ENCODE results near the gene MYO1H. TPM values are rescaled to one million over a fixed set of nuclear protein-coding genes. Genes with fewer than 3 reads are reported as not detected.

Gene MYO1H
- total and polyA plus RNA-seq, 2 of the 13 experiments (the other 11 are each of a cell fraction or from before 2014, with no cell fraction given) = not detected

GRCh38 chr12:109307051-109307450 is 40.6 kb upstream of the MYO1H start (continued):
- TF ChIP-seq SMARCE1 (IDR thresholded peaks at IDR 0.05; ENCODE audit: borderline replicate concordance) (no peak), SRY (CRISPR knock-in tag; IDR thresholded peaks at IDR 0.05) (no peak), ZNF629 (CRISPR knock-in tag; conservative IDR thresholded peaks at IDR 0.05) (no peak), ZNF142 (CRISPR knock-in tag; IDR thresholded peaks at IDR 0.05) (no peak), ZNF562 (CRISPR knock-in tag; IDR thresholded peaks at IDR 0.05; ENCODE audit: borderline replicate concordance) (no peak), ZIK1 (CRISPR knock-in tag; IDR thresholded peaks at IDR 0.05; ENCODE audit: borderline replicate concordance, low read depth) (no peak), ZNF670 (CRISPR knock-in tag; IDR thresholded peaks at IDR 0.05; ENCODE audit: borderline replicate concordance) (no peak), E2F2 (CRISPR knock-in tag; IDR thresholded peaks at IDR 0.05; ENCODE audit: borderline replicate concordance) (no peak), GTF3A (CRISPR knock-in tag; conservative IDR thresholded peaks at IDR 0.05) (no peak), RCOR2 (CRISPR knock-in tag; IDR thresholded peaks at IDR 0.05) (no peak), SNAPC2 (CRISPR knock-in tag; IDR thresholded peaks at IDR 0.05) (no peak), CEBPB (IDR thresholded peaks at IDR 0.05; ENCODE audit: borderline replicate concordance, low read depth, low read length) (peak; percentile 64; the same call in 1 of the 2 replicates), HINFP (CRISPR knock-in tag; IDR thresholded peaks at IDR 0.05; ENCODE audit: low read depth) (no peak), ZNF747 (CRISPR knock-in tag; IDR thresholded peaks at IDR 0.05; ENCODE audit: borderline replicate concordance) (no peak), HNF4A (CRISPR knock-in tag; IDR thresholded peaks at IDR 0.05) (peak; percentile 85), NONO (IDR thresholded peaks at IDR 0.05) (no peak), NONO (CRISPR knock-in tag; conservative IDR thresholded peaks at IDR 0.05) (0 out of 2 replicates have a peak, but pooled peaks have one; percentile 31), ZNF547 (CRISPR knock-in tag; IDR thresholded peaks at IDR 0.05) (no peak), ZNF138 (CRISPR knock-in tag; IDR thresholded peaks at IDR 0.05; ENCODE audit: low read depth) (no peak), ZNF777 (CRISPR knock-in tag; IDR thresholded peaks at IDR 0.05) (no peak), GMEB1 (CRISPR knock-in tag; IDR thresholded peaks at IDR 0.05; ENCODE audit: borderline replicate concordance) (no peak), ELF3 (CRISPR knock-in tag; IDR thresholded peaks at IDR 0.05) (0 out of 2 replicates have a peak, but pooled peaks have one; percentile 21)

Data from HepG2 (cell line).